AG10803 (cell line): ENCODE results near the gene TMCC3.

Experiments used
- DNase-seq: peaks from one replicate; pipeline ENCODE4 v3.0.0; 2010; ENCODE audit warnings: low read depth
- H3K4me3 ChIP-seq: 2 replicates; pipeline ENCODE4 v1.5.1; 2011; ENCODE audit warnings: mild to moderate bottlenecking, low read length, control low read depth
- CTCF ChIP-seq: conservative IDR thresholded peaks from 2 replicates; pipeline ENCODE4 v1.5.1; 2011; ENCODE audit warnings: mild to moderate bottlenecking, low read length, control low read depth, inconsistent platforms

TMCC3 gene

GRCh38 chr12:94663071-94663470, 12.7 kb upstream of the TMCC3 start:
- DNase-seq, result no peak
- no peak overlapping the region for H3K4me3 ChIP-seq
- no peak for TF ChIP-seq CTCF

- no peak overlapping the region for H3K4me3 ChIP-seq
- DNase-seq, result no peak
- TF ChIP-seq CTCF, result no peak
Observed at GRCh38 chr12:94660436-94660835, 10.1 kb upstream of the TMCC3 start.

DNA sequence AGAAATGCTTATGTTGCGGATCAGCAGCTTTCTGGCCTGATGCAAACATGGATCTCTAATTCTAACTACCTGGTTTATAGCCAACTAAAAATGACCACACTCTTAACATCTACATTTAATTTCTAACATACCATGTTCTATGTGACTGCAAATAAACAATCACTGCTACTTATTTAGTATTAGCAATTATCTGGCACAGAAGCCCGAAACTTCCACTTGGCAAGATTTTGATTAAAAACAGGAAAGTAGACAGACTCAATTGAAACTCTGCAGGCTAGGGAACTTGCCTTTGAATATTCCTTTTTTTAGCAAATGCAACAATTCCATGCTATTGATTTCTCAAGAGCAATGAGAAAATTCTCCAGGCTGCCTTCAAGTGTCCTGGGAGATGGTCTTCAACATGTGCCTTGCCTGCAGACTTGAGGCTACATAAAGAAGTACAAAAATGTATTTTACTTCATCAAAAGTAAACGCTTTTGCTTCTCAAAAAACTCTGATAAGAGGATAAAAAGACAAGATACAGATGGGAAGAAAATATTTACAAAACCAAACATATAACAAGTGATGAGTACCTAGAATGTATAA, 9.1 kb upstream of the TMCC3 start:
- H3K4me3 ChIP-seq, result no peak overlapping the region
- no peak for DNase-seq
- no peak for TF ChIP-seq CTCF

DNA sequence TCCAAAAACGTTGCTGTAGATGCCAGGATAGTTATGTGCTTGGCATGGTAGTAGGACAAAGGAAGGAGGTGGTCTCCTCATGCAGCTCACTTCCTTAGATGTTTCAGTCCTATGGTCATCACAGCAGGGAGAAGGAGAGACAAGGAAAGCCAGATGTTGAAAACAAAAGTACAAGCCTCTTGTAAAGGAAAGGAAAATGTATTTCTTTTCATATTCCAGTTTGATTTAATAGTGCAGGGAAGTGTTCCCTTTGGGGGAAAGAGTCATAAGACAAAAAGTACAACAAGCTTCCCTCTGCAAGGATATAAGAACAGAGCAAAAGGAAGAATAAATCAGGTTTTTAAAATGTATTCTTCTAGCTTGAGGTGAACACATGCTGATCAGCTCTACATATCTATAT, 8.6 kb upstream of the TMCC3 start:
- TF ChIP-seq CTCF, result no peak
- DNase-seq, result no peak
- no peak overlapping the region for H3K4me3 ChIP-seq

- DNase-seq, result no peak
- no peak for TF ChIP-seq CTCF
- H3K4me3 ChIP-seq, result no peak overlapping the region
Observed at GRCh38 chr12:94656556-94656955, 6.2 kb upstream of the TMCC3 start.

DNA sequence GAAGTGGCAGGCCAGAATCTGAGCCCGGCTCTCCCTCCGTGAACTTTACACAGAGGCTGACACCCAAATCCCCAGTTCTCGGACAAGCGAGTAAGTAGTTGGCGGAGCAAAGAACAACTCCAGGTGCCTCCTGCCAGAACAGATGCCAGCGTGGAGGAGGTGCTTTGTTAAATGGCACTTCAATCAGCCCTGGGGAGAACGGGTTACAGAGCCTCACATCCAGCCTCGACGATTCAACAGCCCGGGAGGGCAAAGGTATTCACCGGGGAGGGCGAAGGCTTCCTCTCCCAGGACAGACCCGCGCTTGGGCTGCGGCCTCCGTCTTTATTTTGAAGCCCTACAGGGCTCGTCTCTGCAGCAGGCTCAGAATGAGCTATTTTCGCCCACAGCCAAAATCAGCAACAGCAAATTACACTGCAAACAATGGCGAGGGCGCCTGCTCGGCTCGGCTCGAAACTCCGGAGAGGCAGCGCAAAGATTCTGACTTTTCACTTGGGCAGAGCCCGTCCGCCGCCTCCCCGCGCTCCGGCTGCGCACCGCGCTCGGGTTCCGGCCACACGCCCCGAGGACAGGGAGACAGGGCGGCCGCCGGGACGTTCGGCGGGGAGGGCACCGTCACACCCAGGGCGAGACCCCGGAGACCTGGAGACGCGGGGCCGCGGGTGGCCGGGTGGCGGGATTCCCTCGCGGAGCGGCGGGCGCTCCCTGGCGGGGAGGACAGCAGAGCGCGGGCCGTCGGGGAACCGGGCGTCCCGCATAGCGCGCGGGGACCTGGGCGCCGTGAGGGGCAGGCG, 811 bp downstream of the TMCC3 start:
- TF ChIP-seq CTCF, result no peak
- no peak overlapping the region for H3K4me3 ChIP-seq
- peak; percentile 12 for DNase-seq

DNA sequence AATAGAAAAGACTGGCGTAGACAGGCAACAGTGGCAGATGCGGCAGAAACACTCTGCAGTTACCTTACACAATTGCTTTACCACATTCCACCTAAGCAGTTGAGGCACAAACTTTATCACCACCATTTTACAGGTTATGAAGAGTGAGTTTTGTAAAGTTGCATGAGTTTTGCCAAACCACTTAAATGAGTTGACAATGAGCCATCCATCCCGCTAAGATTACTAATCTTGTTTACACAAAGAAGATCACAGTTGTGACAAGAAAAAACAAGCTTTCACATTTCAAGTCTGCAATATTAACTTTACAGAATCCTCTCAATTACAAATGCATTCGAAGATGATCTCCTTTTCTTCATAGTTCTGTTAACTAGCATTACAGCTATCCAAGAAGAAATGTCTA, 1.8 kb downstream of the TMCC3 start:
- TF ChIP-seq CTCF, result no peak
- no peak overlapping the region for H3K4me3 ChIP-seq
- no peak for DNase-seq
